Measurements from ENCODE around the gene CABLES2. TPM values are rescaled to one million over a fixed set of nuclear protein-coding genes. Genes with fewer than 3 reads are reported as not detected.

The CABLES2 gene
- total and polyA plus RNA-seq, 9 of the 15 experiments (the other 6 are each of a cell fraction or from before 2014, with no cell fraction given) = 0.46 to 4.2 (median 1.6) TPM

DNA sequence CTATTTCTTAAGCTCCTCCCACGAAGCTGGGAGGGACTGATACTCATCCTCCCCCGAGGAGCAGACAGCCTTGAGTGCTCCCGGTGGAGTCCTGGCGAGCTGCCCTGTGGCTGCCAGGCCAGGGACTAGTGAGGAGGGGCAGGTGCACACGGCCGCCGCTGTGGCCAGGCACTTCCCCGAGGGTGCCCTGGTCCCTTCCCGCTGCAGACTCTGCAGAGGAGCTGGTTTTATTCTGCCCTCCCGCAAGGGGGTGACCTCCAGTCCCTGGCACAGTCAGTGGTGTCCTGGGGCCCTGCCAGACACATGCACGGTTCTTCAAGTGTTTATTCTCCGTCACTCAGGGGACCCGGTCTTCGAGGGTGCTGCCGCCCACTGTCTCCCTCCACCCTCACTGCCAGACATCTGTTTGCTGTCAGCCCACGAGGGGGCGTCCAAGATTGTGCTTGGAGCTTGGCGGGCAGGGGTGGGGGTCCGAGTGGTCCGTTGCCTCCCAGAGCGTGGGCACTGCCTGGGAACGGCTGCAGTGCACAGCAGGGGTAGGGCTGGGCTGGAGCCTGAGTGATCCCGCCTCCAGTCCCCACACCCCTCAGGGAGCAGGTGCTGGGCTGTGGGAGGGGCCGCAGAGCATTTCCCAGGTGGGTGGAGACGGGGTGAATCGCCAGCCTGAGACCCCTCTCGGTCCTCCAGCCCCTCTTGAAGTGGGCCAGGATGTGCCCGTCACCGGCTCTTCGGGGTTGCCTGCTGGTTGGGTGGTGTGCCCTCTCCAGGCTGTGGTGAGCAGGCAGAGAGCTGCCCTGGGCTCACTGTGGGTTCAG, 3.1 kb upstream of the CABLES2 start (continued):
- TF ChIP-seq, protein P1, sequence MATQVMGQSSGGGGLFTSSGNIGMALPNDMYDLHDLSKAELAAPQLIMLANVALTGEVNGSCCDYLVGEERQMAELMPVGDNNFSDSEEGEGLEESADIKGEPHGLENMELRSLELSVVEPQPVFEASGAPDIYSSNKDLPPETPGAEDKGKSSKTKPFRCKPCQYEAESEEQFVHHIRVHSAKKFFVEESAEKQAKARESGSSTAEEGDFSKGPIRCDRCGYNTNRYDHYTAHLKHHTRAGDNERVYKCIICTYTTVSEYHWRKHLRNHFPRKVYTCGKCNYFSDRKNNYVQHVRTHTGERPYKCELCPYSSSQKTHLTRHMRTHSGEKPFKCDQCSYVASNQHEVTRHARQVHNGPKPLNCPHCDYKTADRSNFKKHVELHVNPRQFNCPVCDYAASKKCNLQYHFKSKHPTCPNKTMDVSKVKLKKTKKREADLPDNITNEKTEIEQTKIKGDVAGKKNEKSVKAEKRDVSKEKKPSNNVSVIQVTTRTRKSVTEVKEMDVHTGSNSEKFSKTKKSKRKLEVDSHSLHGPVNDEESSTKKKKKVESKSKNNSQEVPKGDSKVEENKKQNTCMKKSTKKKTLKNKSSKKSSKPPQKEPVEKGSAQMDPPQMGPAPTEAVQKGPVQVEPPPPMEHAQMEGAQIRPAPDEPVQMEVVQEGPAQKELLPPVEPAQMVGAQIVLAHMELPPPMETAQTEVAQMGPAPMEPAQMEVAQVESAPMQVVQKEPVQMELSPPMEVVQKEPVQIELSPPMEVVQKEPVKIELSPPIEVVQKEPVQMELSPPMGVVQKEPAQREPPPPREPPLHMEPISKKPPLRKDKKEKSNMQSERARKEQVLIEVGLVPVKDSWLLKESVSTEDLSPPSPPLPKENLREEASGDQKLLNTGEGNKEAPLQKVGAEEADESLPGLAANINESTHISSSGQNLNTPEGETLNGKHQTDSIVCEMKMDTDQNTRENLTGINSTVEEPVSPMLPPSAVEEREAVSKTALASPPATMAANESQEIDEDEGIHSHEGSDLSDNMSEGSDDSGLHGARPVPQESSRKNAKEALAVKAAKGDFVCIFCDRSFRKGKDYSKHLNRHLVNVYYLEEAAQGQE (IDR thresholded peaks at IDR 0.05; ENCODE audit: borderline replicate concordance) = peak; percentile 88
- TF ChIP-seq, protein P1 (CRISPR knock-in tag; IDR thresholded peaks at IDR 0.05; ENCODE audit: low read depth) = no peak
- TF ChIP-seq, protein P2, sequence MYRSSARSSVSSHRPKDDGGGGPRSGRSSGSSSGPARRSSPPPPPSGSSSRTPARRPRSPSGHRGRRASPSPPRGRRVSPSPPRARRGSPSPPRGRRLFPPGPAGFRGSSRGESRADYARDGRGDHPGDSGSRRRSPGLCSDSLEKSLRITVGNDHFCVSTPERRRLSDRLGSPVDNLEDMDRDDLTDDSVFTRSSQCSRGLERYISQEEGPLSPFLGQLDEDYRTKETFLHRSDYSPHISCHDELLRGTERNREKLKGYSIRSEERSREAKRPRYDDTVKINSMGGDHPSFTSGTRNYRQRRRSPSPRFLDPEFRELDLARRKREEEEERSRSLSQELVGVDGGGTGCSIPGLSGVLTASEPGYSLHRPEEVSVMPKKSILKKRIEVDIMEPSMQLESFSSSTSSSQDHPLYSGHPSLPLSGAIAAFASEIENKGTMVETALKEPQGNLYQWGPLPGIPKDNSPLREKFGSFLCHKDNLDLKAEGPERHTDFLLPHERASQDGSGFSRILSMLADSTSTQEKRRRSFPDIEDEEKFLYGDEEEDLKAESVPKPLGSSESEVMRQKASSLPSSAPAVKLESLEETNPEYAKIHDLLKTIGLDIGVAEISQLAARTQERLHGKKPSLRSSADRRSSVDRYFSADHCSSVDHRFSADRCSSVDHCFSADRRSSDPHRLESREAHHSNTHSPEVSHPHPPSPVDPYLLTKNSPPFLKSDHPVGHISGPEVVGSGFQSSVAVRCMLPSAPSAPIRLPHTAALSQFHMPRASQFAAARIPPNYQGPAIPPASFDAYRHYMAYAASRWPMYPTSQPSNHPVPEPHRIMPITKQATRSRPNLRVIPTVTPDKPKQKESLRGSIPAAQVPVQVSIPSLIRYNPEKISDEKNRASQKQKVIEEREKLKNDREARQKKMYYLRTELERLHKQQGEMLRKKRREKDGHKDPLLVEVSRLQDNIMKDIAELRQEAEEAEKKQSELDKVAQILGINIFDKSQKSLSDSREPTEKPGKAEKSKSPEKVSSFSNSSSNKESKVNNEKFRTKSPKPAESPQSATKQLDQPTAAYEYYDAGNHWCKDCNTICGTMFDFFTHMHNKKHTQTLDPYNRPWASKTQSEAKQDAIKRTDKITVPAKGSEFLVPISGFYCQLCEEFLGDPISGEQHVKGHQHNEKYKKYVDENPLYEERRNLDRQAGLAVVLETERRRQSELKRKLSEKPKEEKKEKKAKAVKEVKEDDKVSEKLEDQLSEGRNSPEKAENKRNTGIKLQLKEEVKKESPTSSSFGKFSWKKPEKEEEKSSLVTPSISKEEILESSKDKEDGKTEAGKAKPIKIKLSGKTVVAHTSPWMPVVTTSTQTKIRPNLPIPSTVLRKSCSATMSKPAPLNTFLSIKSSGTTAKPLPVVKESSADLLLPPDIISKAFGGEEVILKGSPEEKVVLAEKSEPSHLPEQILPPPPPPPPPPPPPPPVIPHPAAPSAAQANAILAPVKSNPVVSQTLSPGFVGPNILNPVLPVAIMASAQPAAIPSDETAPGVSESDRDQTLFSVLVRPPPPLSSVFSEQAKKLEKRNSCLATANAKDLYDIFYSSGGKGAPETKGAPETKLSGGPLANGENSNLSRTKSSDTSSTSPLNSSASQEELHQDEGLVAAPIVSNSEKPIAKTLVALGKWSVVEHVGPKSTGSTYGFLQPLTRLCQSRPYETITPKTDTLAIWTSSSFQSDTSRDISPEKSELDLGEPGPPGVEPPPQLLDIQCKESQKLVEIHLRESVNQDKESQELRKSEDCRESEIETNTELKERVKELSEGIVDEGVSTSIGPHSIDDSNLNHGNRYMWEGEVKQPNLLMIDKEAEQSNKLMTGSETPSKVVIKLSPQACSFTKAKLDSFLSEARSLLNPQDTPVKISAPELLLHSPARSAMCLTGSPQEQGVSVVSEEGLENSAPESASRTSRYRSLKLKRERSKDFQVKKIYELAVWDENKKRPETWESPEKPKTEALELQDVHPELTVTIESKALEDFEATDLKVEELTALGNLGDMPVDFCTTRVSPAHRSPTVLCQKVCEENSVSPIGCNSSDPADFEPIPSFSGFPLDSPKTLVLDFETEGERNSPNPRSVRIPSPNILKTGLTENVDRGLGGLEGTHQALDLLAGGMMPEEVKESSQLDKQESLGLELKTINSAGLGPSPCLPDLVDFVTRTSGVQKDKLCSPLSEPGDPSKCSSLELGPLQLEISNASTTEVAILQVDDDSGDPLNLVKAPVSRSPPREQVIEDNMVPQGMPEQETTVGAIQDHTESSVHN (IDR thresholded peaks at IDR 0.05; ENCODE audit: borderline replicate concordance in 1 of 2, low read depth in 1 of 2) = no peak
- TF ChIP-seq, protein P3, sequence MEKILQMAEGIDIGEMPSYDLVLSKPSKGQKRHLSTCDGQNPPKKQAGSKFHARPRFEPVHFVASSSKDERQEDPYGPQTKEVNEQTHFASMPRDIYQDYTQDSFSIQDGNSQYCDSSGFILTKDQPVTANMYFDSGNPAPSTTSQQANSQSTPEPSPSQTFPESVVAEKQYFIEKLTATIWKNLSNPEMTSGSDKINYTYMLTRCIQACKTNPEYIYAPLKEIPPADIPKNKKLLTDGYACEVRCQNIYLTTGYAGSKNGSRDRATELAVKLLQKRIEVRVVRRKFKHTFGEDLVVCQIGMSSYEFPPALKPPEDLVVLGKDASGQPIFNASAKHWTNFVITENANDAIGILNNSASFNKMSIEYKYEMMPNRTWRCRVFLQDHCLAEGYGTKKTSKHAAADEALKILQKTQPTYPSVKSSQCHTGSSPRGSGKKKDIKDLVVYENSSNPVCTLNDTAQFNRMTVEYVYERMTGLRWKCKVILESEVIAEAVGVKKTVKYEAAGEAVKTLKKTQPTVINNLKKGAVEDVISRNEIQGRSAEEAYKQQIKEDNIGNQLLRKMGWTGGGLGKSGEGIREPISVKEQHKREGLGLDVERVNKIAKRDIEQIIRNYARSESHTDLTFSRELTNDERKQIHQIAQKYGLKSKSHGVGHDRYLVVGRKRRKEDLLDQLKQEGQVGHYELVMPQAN (IDR thresholded peaks at IDR 0.05; ENCODE audit: borderline replicate concordance) = no peak
- TF ChIP-seq ZNF263 (CRISPR knock-in tag; IDR thresholded peaks at IDR 0.05; ENCODE audit: borderline replicate concordance) (peak; percentile 83), ZNF12 (CRISPR knock-in tag; IDR thresholded peaks at IDR 0.05) (0 out of 2 replicates have a peak, but pooled peaks have one; percentile 40)

Measured in K562 (cell line).